H1 (cell line): ENCODE results near the gene CPSF4L. TPM values are rescaled to one million over a fixed set of nuclear protein-coding genes. Genes with fewer than 3 reads are reported as not detected.

Source experiments
- CREB1 ChIP-seq: IDR thresholded peaks from 2 replicates; pipeline ENCODE4 v1.6.1; 2012; ENCODE audit warnings: inconsistent platforms
- KDM1A ChIP-seq: fragments of 200-600, 300-600 bp; sonication (generic); IDR thresholded peaks from 2 replicates; pipeline ENCODE4 v1.7.1; 2016; ENCODE audit warnings: mild to moderate bottlenecking, low read length, borderline replicate concordance
- TBP ChIP-seq: IDR thresholded peaks from 2 replicates; pipeline ENCODE4 v1.6.1; 2011; ENCODE audit warnings: low read depth, low read length, improper control_type of control experiment
- polyA plus RNA-seq, 7 experiments: library from polyadenylated mRNA; depleted of rRNA in 3 of 7; stranded (reverse) in 5 of 7; unstranded in 2 of 7; fragments of >200 nt in 5 of 7; fragments of 200-250 nt in 2 of 7; gene quantifications; 1 replicate in 5 of 7; 2 replicates in 1 of 7; 4 replicates in 1 of 7; pipeline versions ENCODE4 v1.2.1 to v1.2.3, GENCODE V29; 2011 to 2013; ENCODE audit warnings: missing spikeins in 2 of 7, mixed read lengths in 2 of 7
- total RNA-seq: library from RNA; stranded (reverse); fragmentation: NEBNext Ultra II Directional; extraction: Animal tissue kit (Norgen Biotek cat#: 25700); gene quantifications from 2 replicates; pipeline ENCODE4 v1.2.1, GENCODE V29; 2021

Gene CPSF4L
- total and polyA plus RNA-seq, 2 of the 8 experiments (the other 6 are each of a cell fraction or from before 2014, with no cell fraction given), result not detected

- no peak for TF ChIP-seq KDM1A
- no peak for TF ChIP-seq CREB1
- TF ChIP-seq TBP, result no peak
Observed at GRCh38 chr17:73293031-73293430, 31.4 kb upstream of the CPSF4L start (continued).
